Posterior cingulate gyrus (tissue), 11 donors: ENCODE results near the gene ROBO3.

Source experiments
- DNase-seq, 10 donors: peaks; one replicate each; pipeline versions ENCODE4 v3.0.0 to v3.0.0-alpha.2; 2020 to 2021; ENCODE audit warnings: mixed read lengths in 3 of 10
- intact Hi-C: fragments of 100-400 bp; cut with DNase I; formaldehyde crosslinking; loops from one replicate; pipeline ENCODE4 v1.15.1; 2023

Gene ROBO3, protein sequence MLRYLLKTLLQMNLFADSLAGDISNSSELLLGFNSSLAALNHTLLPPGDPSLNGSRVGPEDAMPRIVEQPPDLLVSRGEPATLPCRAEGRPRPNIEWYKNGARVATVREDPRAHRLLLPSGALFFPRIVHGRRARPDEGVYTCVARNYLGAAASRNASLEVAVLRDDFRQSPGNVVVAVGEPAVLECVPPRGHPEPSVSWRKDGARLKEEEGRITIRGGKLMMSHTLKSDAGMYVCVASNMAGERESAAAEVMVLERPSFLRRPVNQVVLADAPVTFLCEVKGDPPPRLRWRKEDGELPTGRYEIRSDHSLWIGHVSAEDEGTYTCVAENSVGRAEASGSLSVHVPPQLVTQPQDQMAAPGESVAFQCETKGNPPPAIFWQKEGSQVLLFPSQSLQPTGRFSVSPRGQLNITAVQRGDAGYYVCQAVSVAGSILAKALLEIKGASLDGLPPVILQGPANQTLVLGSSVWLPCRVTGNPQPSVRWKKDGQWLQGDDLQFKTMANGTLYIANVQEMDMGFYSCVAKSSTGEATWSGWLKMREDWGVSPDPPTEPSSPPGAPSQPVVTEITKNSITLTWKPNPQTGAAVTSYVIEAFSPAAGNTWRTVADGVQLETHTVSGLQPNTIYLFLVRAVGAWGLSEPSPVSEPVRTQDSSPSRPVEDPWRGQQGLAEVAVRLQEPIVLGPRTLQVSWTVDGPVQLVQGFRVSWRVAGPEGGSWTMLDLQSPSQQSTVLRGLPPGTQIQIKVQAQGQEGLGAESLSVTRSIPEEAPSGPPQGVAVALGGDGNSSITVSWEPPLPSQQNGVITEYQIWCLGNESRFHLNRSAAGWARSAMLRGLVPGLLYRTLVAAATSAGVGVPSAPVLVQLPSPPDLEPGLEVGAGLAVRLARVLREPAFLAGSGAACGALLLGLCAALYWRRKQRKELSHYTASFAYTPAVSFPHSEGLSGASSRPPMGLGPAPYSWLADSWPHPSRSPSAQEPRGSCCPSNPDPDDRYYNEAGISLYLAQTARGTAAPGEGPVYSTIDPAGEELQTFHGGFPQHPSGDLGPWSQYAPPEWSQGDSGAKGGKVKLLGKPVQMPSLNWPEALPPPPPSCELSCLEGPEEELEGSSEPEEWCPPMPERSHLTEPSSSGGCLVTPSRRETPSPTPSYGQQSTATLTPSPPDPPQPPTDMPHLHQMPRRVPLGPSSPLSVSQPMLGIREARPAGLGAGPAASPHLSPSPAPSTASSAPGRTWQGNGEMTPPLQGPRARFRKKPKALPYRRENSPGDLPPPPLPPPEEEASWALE (N-terminal part only)

GRCh38 chr11:124865181-124865901, at the start of gene ROBO3:
TSS of gene ROBO3 (plus strand) at chr11:124865432. CDS start at chr11:124865578, 146 bp downstream.
- peak in 2 of 10 donors; percentile 63 to 69 for DNase-seq

DNA sequence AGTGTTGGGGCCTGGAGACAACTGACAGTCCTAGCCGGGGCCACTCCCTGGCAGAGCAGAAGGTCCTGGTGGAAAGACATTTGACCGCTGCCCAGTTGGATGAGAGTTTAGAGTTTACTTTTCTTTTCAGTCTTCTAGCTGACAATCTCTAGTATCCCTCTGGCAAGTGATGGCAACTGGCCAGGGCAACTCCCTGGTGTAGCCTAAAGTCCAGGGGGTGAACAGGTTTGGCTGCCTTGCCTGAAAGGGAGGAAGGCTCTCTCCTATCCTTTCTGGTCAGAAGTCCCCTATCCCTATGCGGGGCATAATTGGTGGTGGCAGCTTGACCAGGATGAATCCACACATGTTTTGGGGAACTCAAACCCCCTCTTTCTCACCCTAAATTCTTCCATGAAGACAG, 48.2 kb upstream of the ROBO3 start:
- intact Hi-C loops: no loop called here
- DNase-seq: no peak

More at GRCh38 chr11:124865181-124865901, at the start of gene ROBO3:
- intact Hi-C loops: no loop called here

DNA sequence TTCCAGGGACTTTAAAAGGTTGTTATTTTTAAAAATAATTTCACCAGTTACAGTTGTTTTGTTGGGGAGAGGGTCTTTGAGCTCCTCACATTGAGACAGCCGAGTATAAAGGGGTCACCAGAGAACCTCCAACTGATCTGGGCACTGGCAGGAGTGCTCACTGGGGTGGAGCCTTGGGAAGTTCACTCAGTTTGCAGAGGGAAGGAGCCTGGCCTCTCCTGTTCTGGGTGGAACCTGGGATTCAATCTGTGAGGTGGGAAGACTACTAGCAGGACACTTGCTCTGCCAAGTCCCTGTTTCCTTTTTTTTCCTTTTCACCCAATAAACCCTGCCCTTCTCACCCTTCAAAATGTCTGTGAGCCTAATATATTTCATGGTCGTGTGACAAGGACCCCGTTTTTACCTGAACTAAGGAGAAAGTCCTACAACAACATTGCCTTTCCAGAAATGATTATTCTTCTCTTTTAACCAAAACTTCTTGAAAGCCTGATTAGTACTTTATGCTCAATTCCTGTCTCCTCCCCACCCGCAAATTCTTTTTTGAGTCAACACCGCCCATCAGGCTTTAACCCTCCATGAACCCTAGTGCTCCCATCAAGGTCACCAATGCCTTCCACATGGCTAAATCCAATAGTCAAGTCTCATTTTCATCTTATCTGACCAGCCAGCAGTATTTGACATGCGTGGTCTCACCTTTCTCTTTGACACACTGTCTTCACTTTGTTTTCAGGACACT, 43.1 kb upstream of the ROBO3 start:
- DNase-seq: no peak
- intact Hi-C loops: no loop called here

GRCh38 chr11:124823512-124824376, 41.5 kb upstream of the ROBO3 start:
- DNase-seq: no peak
- intact Hi-C loops: no loop called here

GRCh38 chr11:124825876-124826275, 39.4 kb upstream of the ROBO3 start:
- no peak for DNase-seq
- intact Hi-C loops: no loop called here

DNA sequence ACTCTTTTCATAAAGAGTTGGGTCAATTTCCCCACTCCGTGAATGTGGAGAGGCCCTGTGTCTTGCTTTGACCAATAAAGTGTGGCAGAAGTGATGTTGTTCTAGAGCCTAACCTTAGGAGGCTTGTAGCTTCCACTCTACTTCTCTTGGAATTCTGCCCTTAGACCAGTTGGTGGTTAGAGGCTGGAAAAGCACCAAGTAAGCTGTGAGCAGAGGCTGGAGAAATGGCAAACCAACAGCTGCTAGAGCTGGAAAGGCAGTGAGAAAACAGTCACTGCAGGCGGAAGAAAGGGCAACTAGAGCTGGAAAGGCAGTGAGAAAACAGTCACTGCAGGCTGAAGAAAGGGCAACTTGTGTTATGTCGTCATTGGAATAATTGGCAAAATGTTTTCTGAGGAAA, 35.2 kb upstream of the ROBO3 start:
- peak in 1 of 10 donors; percentile 47 for DNase-seq
- intact Hi-C loops: no loop called here

GRCh38 chr11:124830749-124831148, 34.5 kb upstream of the ROBO3 start:
- intact Hi-C loops: no loop called here
- peak in 1 of 10 donors; percentile 30 for DNase-seq

DNA sequence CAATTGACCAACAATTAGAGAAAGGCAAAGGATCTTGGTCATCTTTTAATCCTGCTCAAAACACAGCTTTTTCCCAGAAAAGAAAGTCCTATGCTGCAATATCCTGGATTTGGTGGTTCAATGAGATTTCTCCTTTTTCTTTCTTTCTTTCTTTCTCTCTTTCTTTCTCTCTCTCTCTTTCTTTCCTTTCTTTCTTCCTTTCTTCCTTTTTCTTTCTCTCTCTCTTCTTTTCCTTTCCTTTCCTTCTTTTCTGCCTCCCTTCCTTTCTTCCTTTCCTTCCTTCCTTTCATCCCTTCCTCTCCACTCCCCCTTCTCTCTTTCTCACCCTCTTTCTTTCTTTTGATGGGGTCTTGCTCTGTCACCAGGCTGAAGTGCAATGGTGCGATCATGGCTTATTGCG, 33.3 kb upstream of the ROBO3 start:
- no peak for DNase-seq
- intact Hi-C loops: no loop called here

DNA sequence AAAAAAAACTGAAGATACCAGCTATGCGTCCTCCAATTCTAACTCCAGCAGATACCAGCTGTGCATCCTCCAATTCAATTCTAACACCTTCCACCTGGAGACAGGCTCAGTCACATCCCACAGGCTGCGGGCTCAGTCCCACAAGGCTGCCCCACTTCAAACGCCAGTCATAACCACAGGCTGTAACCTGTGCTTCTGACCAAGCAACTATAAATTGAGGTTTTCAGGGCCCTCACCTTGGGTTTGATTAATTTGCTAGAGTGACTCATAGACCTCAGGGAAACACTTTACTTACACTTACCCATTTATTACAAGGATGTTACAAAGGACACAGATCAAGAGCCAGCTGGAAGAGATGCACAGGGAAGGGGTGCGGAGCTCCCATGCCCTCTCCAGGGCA, 32.7 kb upstream of the ROBO3 start:
- DNase-seq: peak in 1 of 10 donors; percentile 10

DNA sequence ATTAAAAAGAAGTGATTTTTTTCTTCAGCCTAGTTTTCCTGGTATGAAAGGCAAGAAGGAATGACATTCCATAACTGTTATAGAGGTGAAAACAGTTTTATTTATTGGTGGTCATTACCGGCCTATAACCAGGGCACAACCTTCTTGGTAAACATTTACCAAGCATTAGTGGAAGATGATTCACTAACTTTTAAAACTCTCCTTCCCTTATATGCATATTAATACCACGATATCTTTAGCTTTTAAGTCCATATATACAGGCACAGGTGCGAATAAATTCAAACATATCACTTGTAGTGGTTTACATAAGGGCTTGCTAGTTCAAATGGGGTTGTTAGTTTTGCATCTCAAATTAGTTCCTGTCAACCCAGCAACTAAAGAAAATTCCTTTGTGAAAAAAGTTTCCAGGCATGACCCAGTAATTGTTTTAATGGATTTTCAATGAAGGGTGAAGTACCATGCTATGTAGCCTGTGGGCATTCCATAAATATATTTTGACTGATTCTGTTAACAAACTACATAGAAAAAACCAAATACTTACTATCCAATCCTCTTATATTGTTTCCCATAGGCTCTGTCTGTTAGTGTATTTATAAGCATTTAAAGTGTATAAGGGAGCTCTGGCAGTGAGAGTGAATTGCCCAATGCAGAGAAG, 30.6 kb upstream of the ROBO3 start:
- intact Hi-C loops: loop anchor here (5.0 kb wide), 2 partner anchors 72 to 187 kb away; partner anchors contain the start of gene ESAM
- DNase-seq: no peak

More for the DNA sequence above, 32.7 kb upstream of the ROBO3 start:
- intact Hi-C loops: no loop called here

DNA sequence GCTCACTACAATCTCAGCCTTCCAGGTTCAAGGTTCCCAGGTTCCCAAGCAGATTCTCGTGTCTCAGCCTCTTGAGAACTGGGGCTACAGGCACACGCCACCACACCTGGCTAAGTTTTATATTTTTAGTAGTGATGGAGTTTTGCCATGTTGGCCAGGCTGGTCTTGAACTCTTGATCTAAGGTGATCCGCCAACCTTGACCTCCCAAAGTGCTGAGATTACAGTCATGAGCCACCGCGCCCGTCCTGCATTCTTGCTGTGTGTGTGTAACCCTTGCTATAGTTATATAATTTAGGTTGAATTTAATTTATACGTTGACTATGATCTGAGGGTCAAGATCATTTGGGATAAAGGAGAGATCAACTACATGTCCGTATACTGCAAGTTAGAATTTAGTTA, 29.3 kb upstream of the ROBO3 start:
- intact Hi-C loops: loop anchor here (5.0 kb wide), 2 partner anchors 74 to 189 kb away; partner anchors contain the start of gene ESAM
- peak in 1 of 10 donors; percentile 9 for DNase-seq

DNA sequence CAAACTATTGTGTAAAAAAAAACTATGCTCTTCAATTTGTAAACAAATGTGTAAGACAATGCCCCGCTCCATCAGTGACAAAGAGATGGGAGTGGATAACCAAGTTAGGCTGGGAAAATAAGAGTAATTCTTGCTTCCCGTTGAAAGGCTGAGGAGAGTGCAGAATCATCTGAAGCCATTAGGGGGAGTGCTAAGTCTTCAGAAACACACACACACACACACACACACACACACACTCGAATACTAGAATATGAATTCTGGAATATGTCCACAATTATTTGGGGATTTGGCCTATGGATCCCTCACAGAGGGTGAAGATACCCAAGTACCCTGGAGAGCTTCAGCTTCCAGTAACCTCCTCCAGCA, 27.8 kb upstream of the ROBO3 start:
- intact Hi-C loops: loop anchor here (1.0 to 5.0 kb wide), 3 partner anchors 75 to 190 kb away; partner anchors contain the start of gene ESAM
- DNase-seq: no peak

DNA sequence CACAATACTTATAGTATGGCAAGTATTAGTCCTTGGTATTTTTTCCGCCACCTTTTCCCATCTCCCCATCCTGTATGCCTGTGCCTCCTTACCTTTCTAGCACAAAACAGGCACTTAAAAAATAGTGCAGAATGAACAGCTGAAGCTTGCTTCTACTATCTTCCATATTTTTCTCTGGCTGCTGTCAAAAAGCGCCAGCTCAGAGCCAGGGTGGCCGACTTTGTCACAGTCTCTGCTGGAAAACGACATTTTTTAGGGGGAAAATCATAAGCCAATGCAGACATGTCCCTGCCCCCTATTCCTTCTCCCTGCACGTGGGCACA, 26.5 kb upstream of the ROBO3 start:
- no peak for DNase-seq
- intact Hi-C loops: loop anchor here (5.0 kb wide), 2 partner anchors 76 to 191 kb away; partner anchors contain the start of gene ESAM

GRCh38 chr11:124839128-124839971, 25.9 kb upstream of the ROBO3 start:
- intact Hi-C loops: loop anchor here (5.0 kb wide), 2 partner anchors 77 to 192 kb away; partner anchors contain the start of gene ESAM
- peak in 5 of 10 donors; percentile 14 to 86 (median 79) for DNase-seq

DNA sequence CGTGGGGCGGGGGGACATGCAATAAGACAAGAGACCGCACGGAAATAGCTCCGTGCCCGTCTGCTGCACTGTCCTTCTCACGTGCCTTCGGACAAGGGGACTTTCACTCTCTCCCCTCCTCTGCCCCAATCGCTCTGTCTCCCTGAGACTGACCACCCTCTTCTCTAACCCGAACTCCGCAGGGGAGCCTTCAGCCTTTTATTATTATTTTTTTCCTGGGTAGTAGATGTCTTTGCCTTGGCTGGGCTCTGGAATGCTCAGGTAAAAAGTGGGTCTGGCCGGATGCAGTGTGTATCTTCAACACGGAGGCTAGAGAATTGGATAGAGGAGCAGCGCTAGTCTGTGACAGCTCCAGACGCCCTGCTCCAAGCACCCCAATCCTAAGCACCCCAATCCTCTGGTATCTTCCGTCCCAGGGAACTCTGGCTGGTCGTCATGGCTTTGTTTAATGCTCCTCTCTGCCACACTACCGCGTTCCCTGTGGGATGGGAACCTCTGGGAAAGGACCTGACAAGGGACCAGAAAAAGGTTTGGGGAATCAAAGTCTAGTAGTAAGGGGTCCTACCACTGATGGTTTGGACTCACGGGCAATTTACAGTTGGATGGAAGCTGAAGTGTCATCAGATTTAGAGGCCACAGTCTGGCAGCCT, 25.1 kb upstream of the ROBO3 start:
- intact Hi-C loops: loop anchor here (5.0 kb wide), 2 partner anchors 78 to 193 kb away; partner anchors contain the start of gene ESAM
- DNase-seq: peak in 1 of 10 donors; percentile 18

DNA sequence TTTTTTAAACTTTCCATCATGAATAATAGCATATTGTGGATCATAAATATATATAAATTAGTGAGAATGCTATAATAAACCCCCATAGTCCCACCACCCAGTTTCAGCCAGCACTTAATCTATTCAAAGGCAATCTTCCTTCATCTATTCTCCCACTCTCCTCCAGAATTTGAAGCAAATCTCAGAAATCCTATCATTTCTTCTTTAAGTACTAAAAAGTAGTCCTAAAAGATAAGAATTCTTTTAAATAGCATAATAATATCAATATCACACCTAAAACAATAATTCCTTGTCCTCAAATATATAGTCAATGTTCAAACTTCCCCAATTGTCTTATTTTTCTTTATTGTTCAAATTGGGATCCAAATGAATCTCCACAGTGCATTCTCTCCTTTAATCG, 24.6 kb upstream of the ROBO3 start:
- intact Hi-C loops: no loop called here
- no peak for DNase-seq
